ENCODE results near the gene ANKFY1.

Gene ANKFY1

GRCh38 chr17:4173781-4174180 lies 90.0 kb downstream of the ANKFY1 start:
- Histone ChIP-seq H3K4me1 (ENCODE audit: control insufficient read depth, insufficient read depth, low read length, poor library complexity, severe bottlenecking) (peaks cover 45% of the 10 kb centered on the region), H3K36me3 (ENCODE audit: control insufficient read depth, insufficient read depth, low read length) (peaks cover 59% of the 10 kb centered on the region), H3K9me3 (ENCODE audit: control insufficient read depth, low read length) (no peaks in the 10 kb centered on the region), H3K4me3 (ENCODE audit: insufficient read depth, low read depth, low read length, poor library complexity, severe bottlenecking) (no peak overlapping the region), H3K27ac (ENCODE audit: insufficient read depth, low read length, poor library complexity, severe bottlenecking) (peak overlapping the region; percentile 21), H3K27me3 (replicated peaks; ENCODE audit: control insufficient read depth, insufficient read depth, low read length, poor library complexity, severe bottlenecking) (no peaks in the 10 kb centered on the region)
- no peak for DNase-seq

- peaks cover 43% of the 10 kb centered on the region for H3K4me1 ChIP-seq (ENCODE audit: control insufficient read depth, insufficient read depth, low read length, poor library complexity, severe bottlenecking)
- no peak overlapping the region for H3K27ac ChIP-seq (ENCODE audit: insufficient read depth, low read length, poor library complexity, severe bottlenecking)
- H3K27me3 ChIP-seq (replicated peaks; ENCODE audit: control insufficient read depth, insufficient read depth, low read length, poor library complexity, severe bottlenecking), result no peaks in the 10 kb centered on the region
- H3K36me3 ChIP-seq (ENCODE audit: control insufficient read depth, insufficient read depth, low read length), result peaks cover 65% of the 10 kb centered on the region
- no peak for DNase-seq
- H3K9me3 ChIP-seq (ENCODE audit: control insufficient read depth, low read length), result no peaks in the 10 kb centered on the region
- no peak overlapping the region for H3K4me3 ChIP-seq (ENCODE audit: insufficient read depth, low read depth, low read length, poor library complexity, severe bottlenecking)
Measured at GRCh38 chr17:4172356-4172755, 91.4 kb downstream of the ANKFY1 start.

GRCh38 chr17:4170639-4171280 lies 93.0 kb downstream of the ANKFY1 start:
- H3K27me3 ChIP-seq (replicated peaks; ENCODE audit: control insufficient read depth, insufficient read depth, low read length, poor library complexity, severe bottlenecking), result no peaks in the 10 kb centered on the region
- no peak overlapping the region for H3K27ac ChIP-seq (ENCODE audit: insufficient read depth, low read length, poor library complexity, severe bottlenecking)
- no peak overlapping the region for H3K4me3 ChIP-seq (ENCODE audit: insufficient read depth, low read depth, low read length, poor library complexity, severe bottlenecking)
- H3K36me3 ChIP-seq (ENCODE audit: control insufficient read depth, insufficient read depth, low read length), result peaks cover 78% of the 10 kb centered on the region
- DNase-seq, result no peak
- H3K4me1 ChIP-seq (ENCODE audit: control insufficient read depth, insufficient read depth, low read length, poor library complexity, severe bottlenecking), result peaks cover 27% of the 10 kb centered on the region
- H3K9me3 ChIP-seq (ENCODE audit: control insufficient read depth, low read length), result no peaks in the 10 kb centered on the region

- Histone ChIP-seq H3K9me3 (ENCODE audit: control insufficient read depth, low read length) (no peaks in the 10 kb centered on the region), H3K27me3 (replicated peaks; ENCODE audit: control insufficient read depth, insufficient read depth, low read length, poor library complexity, severe bottlenecking) (no peaks in the 10 kb centered on the region), H3K27ac (ENCODE audit: insufficient read depth, low read length, poor library complexity, severe bottlenecking) (no peak overlapping the region), H3K4me3 (ENCODE audit: insufficient read depth, low read depth, low read length, poor library complexity, severe bottlenecking) (no peak overlapping the region), H3K4me1 (ENCODE audit: control insufficient read depth, insufficient read depth, low read length, poor library complexity, severe bottlenecking) (no peaks in the 10 kb centered on the region), H3K36me3 (ENCODE audit: control insufficient read depth, insufficient read depth, low read length) (peaks cover 69% of the 10 kb centered on the region)
- DNase-seq, result no peak
Measured at GRCh38 chr17:4167786-4168185, 96.0 kb downstream of the ANKFY1 start.

GRCh38 chr17:4166419-4166818 lies 97.4 kb downstream of the ANKFY1 start:
- Histone ChIP-seq H3K36me3 (ENCODE audit: control insufficient read depth, insufficient read depth, low read length) (peaks cover 59% of the 10 kb centered on the region), H3K4me1 (ENCODE audit: control insufficient read depth, insufficient read depth, low read length, poor library complexity, severe bottlenecking) (no peaks in the 10 kb centered on the region), H3K27me3 (replicated peaks; ENCODE audit: control insufficient read depth, insufficient read depth, low read length, poor library complexity, severe bottlenecking) (no peaks in the 10 kb centered on the region), H3K9me3 (ENCODE audit: control insufficient read depth, low read length) (no peaks in the 10 kb centered on the region), H3K4me3 (ENCODE audit: insufficient read depth, low read depth, low read length, poor library complexity, severe bottlenecking) (no peak overlapping the region), H3K27ac (ENCODE audit: insufficient read depth, low read length, poor library complexity, severe bottlenecking) (no peak overlapping the region)
- DNase-seq, result no peak

GRCh38 chr17:4165301-4166010 lies 98.3 kb downstream of the ANKFY1 start:
- H3K4me1 ChIP-seq (ENCODE audit: control insufficient read depth, insufficient read depth, low read length, poor library complexity, severe bottlenecking), result no peaks in the 10 kb centered on the region
- no peak overlapping the region for H3K4me3 ChIP-seq (ENCODE audit: insufficient read depth, low read depth, low read length, poor library complexity, severe bottlenecking)
- peaks cover 49% of the 10 kb centered on the region for H3K36me3 ChIP-seq (ENCODE audit: control insufficient read depth, insufficient read depth, low read length)
- DNase-seq, result no peak
- no peaks in the 10 kb centered on the region for H3K9me3 ChIP-seq (ENCODE audit: control insufficient read depth, low read length)
- H3K27ac ChIP-seq (ENCODE audit: insufficient read depth, low read length, poor library complexity, severe bottlenecking), result no peak overlapping the region
- H3K27me3 ChIP-seq (replicated peaks; ENCODE audit: control insufficient read depth, insufficient read depth, low read length, poor library complexity, severe bottlenecking), result no peaks in the 10 kb centered on the region

- peaks cover 35% of the 10 kb centered on the region for H3K36me3 ChIP-seq (ENCODE audit: control insufficient read depth, insufficient read depth, low read length)
- H3K4me3 ChIP-seq (ENCODE audit: insufficient read depth, low read depth, low read length, poor library complexity, severe bottlenecking), result no peak overlapping the region
- no peaks in the 10 kb centered on the region for H3K4me1 ChIP-seq (ENCODE audit: control insufficient read depth, insufficient read depth, low read length, poor library complexity, severe bottlenecking)
- no peak overlapping the region for H3K27ac ChIP-seq (ENCODE audit: insufficient read depth, low read length, poor library complexity, severe bottlenecking)
- H3K27me3 ChIP-seq (replicated peaks; ENCODE audit: control insufficient read depth, insufficient read depth, low read length, poor library complexity, severe bottlenecking), result no peaks in the 10 kb centered on the region
- H3K9me3 ChIP-seq (ENCODE audit: control insufficient read depth, low read length), result no peaks in the 10 kb centered on the region
- no peak for DNase-seq
Measured at GRCh38 chr17:4163951-4164350, 99.8 kb downstream of the ANKFY1 start.

- peaks cover 24% of the 10 kb centered on the region for H3K36me3 ChIP-seq (ENCODE audit: control insufficient read depth, insufficient read depth, low read length)
- DNase-seq, result no peak
- no peak overlapping the region for H3K27ac ChIP-seq (ENCODE audit: insufficient read depth, low read length, poor library complexity, severe bottlenecking)
- no peaks in the 10 kb centered on the region for H3K9me3 ChIP-seq (ENCODE audit: control insufficient read depth, low read length)
- no peak overlapping the region for H3K4me3 ChIP-seq (ENCODE audit: insufficient read depth, low read depth, low read length, poor library complexity, severe bottlenecking)
- no peaks in the 10 kb centered on the region for H3K4me1 ChIP-seq (ENCODE audit: control insufficient read depth, insufficient read depth, low read length, poor library complexity, severe bottlenecking)
- no peaks in the 10 kb centered on the region for H3K27me3 ChIP-seq (replicated peaks; ENCODE audit: control insufficient read depth, insufficient read depth, low read length, poor library complexity, severe bottlenecking)
Measured at GRCh38 chr17:4162775-4163466, 100.9 kb downstream of the ANKFY1 start.

- Histone ChIP-seq H3K27ac (ENCODE audit: insufficient read depth, low read length, poor library complexity, severe bottlenecking) (no peak overlapping the region), H3K36me3 (ENCODE audit: control insufficient read depth, insufficient read depth, low read length) (peaks cover 18% of the 10 kb centered on the region), H3K27me3 (replicated peaks; ENCODE audit: control insufficient read depth, insufficient read depth, low read length, poor library complexity, severe bottlenecking) (no peaks in the 10 kb centered on the region), H3K4me3 (ENCODE audit: insufficient read depth, low read depth, low read length, poor library complexity, severe bottlenecking) (no peak overlapping the region), H3K9me3 (ENCODE audit: control insufficient read depth, low read length) (no peaks in the 10 kb centered on the region), H3K4me1 (ENCODE audit: control insufficient read depth, insufficient read depth, low read length, poor library complexity, severe bottlenecking) (no peaks in the 10 kb centered on the region)
- no peak for DNase-seq
Measured at GRCh38 chr17:4162321-4162720, 101.5 kb downstream of the ANKFY1 start.

GRCh38 chr17:4161967-4162305 lies 101.8 kb downstream of the ANKFY1 start:
- H3K36me3 ChIP-seq (ENCODE audit: control insufficient read depth, insufficient read depth, low read length), result peaks cover 15% of the 10 kb centered on the region
- H3K4me1 ChIP-seq (ENCODE audit: control insufficient read depth, insufficient read depth, low read length, poor library complexity, severe bottlenecking), result no peaks in the 10 kb centered on the region
- no peaks in the 10 kb centered on the region for H3K27me3 ChIP-seq (replicated peaks; ENCODE audit: control insufficient read depth, insufficient read depth, low read length, poor library complexity, severe bottlenecking)
- H3K9me3 ChIP-seq (ENCODE audit: control insufficient read depth, low read length), result no peaks in the 10 kb centered on the region
- no peak overlapping the region for H3K4me3 ChIP-seq (ENCODE audit: insufficient read depth, low read depth, low read length, poor library complexity, severe bottlenecking)
- no peak for DNase-seq
- H3K27ac ChIP-seq (ENCODE audit: insufficient read depth, low read length, poor library complexity, severe bottlenecking), result no peak overlapping the region
